Activated CD4-positive, alpha-beta T cell treated with anti-CD3 and anti-CD28 coated beads, Interleukin-2, amount 50 U/mL, for 16 hours (primary cell): ENCODE data around the gene DCC.
"Not testable (repeated sequence)": the region's sequence is repeated elsewhere in the genome, so short reads cannot be mapped to it uniquely, and the experiment has no call there.

Experiments used
- DNase-seq: peaks from one replicate; pipeline ENCODE4 v3.0.0-alpha.2; 2020

DCC gene

DNA sequence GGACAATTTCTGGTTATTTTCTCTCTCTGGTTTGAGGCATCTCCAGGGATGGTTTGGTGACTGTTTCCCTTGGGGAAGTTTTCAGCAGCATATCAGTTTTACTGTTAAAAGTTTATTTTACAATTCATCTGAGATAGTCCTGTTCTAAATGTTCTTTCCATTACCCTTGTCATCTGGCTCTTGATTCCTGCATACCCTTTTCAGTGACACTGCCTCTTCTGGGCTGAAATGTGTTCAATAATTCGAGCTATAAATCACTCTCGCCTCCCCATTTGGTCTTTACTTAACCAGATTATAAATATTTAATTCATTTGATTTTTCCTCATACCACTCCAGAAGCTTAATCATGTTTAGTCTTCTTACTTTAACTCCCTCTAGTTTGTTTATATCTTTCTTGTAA lies 9.5 kb downstream of the DCC start:
- DNase-seq: no peak

DNA sequence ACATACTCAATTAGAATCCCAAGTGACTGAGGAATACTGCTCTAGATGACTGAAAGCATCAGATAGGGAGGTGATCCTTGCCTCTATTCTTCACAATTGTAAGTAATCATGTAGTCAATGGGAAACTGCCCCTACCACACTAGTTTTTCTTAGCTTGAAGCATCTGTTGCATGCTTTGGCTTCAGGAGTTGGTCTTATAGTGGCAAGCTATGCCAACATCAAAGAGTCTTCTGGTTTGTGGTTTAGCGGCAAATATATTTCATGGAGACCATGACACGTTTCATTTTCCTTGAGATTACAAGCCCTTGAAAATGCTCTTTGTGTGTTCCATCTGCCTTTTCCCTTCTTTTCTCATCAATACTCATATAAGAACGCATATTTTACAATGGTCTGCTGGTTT lies 12.9 kb downstream of the DCC start:
- no peak for DNase-seq

GRCh38 chr18:52353589-52353988 lies 13.6 kb downstream of the DCC start:
- no peak for DNase-seq

GRCh38 chr18:52363861-52364260 lies 23.9 kb downstream of the DCC start:
- DNase-seq: no peak

DNA sequence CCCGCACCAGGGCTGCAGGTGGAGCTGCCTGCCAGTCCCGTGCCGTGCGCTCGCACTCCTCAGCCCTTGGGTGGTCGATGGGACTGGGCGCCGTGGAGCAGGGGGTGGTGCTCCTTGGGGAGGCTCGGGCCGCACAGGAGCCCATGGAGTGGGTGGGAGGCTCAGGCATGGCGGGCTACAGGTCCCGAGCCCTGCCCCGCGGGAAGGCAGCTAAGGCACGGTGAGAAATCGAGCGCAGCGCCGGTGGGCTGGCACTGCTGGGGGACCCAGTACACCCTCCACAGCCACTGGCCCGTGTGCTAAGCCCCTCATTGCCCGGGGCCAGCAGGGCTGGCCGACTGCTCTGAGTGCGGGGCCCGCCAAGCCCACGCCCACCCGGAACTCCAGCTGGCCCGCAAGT lies 26.9 kb downstream of the DCC start:
- not testable (repeated sequence) for DNase-seq

DNA sequence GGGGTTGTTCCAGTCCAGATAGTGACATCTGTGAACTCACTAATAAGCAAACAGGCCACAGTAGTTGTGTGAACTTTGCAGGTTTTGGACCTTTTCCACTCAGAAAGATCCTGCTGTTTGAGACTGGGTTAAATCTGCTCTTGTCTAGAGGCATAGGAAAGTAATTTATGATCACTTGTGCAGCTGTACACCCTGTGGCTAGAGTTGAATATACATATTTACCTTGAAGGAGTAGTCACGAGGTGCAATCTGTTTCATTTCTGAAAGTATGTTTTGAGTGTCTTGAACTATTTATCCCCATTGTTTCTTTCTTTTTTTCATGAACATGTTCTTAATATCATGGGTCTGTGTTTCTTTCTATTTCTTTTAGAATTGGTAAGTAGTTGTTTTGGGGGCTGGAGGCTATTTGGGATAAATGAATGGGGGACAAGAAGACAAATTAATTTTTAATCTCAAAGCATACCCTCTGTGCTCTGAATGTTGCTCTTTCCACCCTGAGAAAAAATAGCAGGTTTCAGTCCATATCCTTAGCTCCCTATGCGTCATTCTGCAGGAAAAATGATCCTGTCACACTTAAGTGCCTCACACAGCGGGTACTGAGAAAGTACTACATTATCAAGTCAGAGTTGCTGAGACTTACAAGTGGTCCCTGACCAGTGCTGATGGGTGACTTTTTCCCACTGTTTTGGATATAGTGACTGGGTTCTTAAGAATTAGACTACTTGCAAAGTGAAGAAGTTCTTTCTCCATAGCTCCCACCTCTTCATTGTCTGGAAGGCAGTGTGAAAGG lies 28.2 kb downstream of the DCC start:
- no peak for DNase-seq

- DNase-seq: no peak
These were observed 30.8 kb downstream of the DCC start for GRCh38 chr18:52370841-52371240.

DNA sequence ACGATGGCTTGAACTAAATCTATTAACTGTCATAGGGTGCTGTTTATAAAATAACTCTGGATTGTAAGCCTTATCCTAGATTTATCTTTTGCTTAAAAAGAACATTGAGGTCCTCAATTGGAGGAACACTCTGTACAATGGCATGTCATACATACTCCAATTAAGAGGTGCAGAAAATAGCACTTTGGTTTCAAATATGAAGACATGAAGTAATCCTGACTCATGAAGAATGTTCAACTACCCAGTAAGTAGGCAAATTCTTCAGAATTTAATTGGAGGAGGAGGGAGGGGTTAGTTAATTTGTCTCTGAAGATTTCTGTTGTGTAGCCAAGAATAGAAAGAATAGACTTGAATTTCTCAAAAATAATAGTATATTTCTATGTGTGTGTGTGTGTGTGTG lies 36.1 kb downstream of the DCC start:
- no peak for DNase-seq

- no peak for DNase-seq
These were observed 37.1 kb downstream of the DCC start for GRCh38 chr18:52377094-52377493.

DNA sequence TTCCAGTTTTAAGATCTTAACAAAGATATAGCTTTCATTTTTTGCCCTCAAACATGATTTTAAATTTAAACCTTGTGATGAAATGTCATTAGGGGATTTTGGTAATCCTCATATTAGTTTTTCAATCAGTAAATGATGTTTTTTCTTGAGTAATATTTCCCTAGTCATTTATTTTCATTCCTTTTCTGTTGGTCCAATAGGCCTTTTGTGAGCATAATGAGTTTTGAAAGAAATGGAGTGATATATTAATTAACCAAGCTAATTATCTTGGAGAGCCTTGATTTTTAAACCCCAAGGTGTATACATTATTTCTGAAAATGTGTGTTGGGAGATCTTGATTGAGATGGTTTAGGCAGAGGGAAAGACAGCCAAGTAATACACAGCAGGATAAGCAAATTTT lies 46.3 kb downstream of the DCC start:
- DNase-seq: no peak

DNA sequence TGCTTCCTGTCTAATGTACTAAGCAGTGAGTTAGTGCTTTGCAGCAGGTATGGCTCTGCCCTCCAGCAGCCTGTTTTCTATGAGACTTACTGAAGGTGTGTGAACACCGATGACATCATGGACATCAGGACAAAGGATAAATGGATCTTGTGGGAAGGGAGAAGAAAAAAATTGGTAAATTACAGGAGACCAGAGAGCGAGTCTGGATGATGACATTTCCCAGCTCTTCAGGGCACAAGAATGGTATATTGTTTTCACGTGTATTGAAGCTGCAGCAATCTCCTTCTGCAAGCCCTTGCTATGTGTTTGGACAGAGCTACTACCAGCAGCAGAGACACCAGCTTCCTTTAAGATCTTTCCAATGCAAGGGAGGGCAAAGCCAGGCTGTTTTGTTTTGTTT lies 47.2 kb downstream of the DCC start:
- DNase-seq: no peak

GRCh38 chr18:52391810-52392559 lies 52.0 kb downstream of the DCC start:
- no peak for DNase-seq

DNA sequence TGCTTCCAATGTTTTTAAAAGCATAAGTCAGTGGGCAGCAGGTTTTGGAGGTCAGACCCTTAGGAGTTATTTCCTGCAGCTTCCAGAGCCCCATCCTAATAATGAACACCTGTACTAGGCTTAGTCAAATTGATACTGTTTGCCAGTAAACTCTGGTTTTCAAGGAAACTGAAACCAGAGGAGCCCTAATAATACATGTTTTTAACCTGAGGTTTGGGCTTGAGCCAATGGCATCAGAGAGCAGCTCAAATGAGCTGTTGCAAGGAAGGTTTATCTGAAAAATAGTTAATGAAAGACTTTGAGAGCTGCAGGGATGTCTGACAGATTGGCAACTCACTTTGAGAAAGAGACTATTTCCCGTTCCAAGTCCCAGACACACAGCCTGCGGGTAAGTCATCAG lies 54.6 kb downstream of the DCC start:
- no peak for DNase-seq

DNA sequence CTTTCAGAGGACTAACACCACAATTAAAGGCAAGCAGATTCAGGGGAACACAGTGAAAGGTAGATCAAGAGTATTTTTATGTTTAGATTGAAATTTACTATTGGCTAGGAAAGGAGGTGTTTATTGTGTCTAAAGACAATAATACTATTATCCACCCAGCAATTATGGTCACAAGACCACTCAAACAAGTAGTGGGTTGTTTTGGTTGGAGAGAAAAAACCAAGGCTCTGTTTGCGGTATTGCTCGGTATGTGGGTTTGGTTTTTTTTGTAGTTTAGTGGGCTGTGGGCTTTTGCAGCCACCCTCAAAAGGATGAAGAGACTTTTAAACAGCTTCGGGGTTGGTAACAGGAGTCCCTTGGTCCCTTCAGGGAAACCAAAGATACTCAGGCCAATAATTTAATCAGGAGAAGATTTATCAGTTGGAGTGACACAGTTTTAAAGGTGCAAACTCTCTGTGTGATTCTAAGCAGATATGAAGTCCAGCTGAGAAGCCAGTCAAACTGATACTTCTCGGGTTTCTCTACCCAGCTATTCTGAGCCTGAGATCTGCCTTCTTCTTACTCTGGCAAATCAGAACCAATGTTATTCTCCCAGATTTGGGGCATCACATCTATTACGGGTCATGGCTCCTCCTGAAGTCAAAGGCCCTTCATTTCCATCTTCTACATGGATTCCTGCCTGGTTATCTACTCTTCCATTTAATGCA lies 55.3 kb downstream of the DCC start:
- no peak for DNase-seq

DNA sequence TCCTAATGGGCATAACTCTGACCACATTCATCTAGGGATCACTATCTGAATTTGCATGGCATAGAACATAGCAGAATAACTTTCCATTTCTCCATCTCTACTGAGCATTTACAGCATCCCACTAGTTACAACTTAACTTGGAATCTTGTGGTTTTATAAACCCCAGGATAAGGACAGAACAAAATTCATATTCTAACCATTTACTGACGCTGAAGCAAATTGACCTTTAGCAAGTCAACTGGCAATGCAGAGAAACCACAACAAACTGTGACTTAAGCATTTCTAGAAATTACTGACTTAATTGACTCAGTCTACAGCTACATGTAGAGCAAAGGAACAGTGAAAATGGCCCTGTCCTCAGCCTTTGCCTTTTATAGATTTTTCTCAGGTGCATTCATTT lies 61.2 kb downstream of the DCC start:
- DNase-seq: no peak

- DNase-seq: no peak
These were observed 62.8 kb downstream of the DCC start for GRCh38 chr18:52402814-52403213.

GRCh38 chr18:52403291-52404021 lies 63.5 kb downstream of the DCC start:
- DNase-seq: no peak

- DNase-seq: no peak
These were observed 68.9 kb downstream of the DCC start for GRCh38 chr18:52408800-52409302.

- no peak for DNase-seq
These were observed 69.7 kb downstream of the DCC start for GRCh38 chr18:52409727-52410126.

DNA sequence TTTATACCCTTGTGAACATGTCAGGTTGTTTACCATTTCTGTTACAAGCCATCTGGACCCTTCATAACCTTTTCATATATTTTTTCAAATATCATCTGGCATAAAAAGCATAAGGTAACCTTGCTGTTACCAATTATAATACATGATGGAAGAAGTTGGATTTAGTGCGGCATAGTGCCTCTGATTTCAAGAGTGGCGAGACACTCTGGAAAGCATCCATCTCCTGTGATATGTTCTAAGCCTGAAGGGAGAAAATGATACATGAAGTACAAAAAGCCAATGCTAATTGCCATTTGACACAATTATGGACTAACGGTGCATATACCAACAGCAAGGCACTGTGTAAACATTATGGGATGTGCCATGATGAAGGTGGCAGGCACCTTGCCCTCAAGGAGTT lies 75.1 kb downstream of the DCC start:
- DNase-seq: no peak

GRCh38 chr18:52422985-52423601 lies 83.1 kb downstream of the DCC start:
- DNase-seq: no peak

DNA sequence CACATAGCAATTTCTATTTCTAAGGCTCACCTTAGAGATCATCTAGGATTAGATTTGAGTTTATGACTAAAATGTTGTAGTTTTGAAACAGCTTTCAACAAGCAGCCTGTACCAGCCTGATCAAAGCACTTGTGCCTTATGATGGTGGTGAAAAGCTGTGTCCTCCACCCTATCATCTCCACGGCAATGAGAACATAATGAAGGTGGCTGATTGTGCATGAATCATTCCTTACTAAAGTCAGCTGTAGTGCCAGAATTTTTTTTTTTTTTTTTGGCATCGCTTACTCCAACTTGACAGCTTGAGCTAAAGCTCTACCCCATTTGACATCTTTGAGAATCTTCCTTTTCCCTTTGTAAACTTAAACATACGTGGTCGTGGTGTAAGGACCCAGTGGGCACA lies 86.0 kb downstream of the DCC start:
- DNase-seq: no peak

DNA sequence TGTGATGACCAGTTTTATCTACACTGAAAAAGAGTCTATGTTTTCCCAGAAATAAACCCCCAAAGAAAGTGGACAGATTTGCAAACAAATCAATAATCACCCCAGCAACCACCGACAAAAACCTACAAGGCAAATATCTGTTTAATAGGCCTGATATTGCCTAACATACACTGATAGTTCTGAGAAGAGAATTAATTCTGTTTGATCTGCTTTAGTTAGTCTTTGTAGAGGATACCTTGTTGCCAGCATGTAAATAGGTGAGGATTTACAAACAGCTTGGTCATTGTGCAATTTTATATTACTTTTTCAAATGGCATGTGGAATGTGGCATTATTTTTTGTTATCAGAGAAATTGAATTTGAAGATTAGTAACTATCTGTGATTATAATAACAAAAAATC lies 86.5 kb downstream of the DCC start:
- DNase-seq: no peak
